ENCODE measurements around the gene PRLR. TPM values are rescaled to one million over a fixed set of nuclear protein-coding genes. Genes with fewer than 3 reads are reported as not detected.

The PRLR gene
- total RNA-seq, 1 experiment from 2014 or later, result 2.5 TPM

GRCh38 chr5:35214051-35214450 is 16.2 kb downstream of the PRLR start:
- Mint-ChIP-seq H3K27me3 (ENCODE audit: low read depth) (no peaks in the 10 kb centered on the region), H3K4me3 (no peak overlapping the region), H3K27ac (no peak overlapping the region), H3K9me3 (peaks cover 0 to 2% of the 10 kb centered on the region in 2 experiments; a peak in 2 of 5 replicates), H3K36me3 (ENCODE audit: insufficient read depth in 1 of 3, low read depth in 3 of 3) (no peaks in the 10 kb centered on the region), H3K4me1 (no peaks in the 10 kb centered on the region)
- Histone ChIP-seq H3K4me1 (ENCODE audit: insufficient read depth, low read length) (no peaks in the 10 kb centered on the region), H2AK5ac (ENCODE audit: insufficient read length, low read length) (no peak overlapping the region), H2AFZ (ENCODE audit: low read length) (no peak overlapping the region), H3K23me2 (ENCODE audit: insufficient read length, low read depth, low read length, poor library complexity, severe bottlenecking) (no peaks in the 10 kb centered on the region), H3K9me3 (ENCODE audit: control insufficient read depth, low read depth, low read length) (no peaks in the 10 kb centered on the region), H2BK120ac (ENCODE audit: low read depth, low read length, poor library complexity, severe bottlenecking) (no peak overlapping the region), H3K79me1 (ENCODE audit: insufficient read depth, low read depth, low read length, poor library complexity, severe bottlenecking) (no peaks in the 10 kb centered on the region), H2BK20ac (ENCODE audit: low read depth, low read length, poor library complexity, severe bottlenecking) (no peak overlapping the region), H3K14ac (ENCODE audit: insufficient read depth, low read length) (no peak overlapping the region), H3K18ac (ENCODE audit: insufficient read length, low read depth, low read length) (no peak overlapping the region), H2BK12ac (ENCODE audit: insufficient read length, low read depth, low read length) (no peak overlapping the region), H3K79me2 (ENCODE audit: insufficient read depth, low read length) (no peaks in the 10 kb centered on the region), H3K27ac (ENCODE audit: insufficient read length, low read depth, low read length) (no peak overlapping the region), H3K9ac (ENCODE audit: extremely low read depth, insufficient read length, low read length) (no peak overlapping the region), H3K23ac (ENCODE audit: insufficient read length, low read depth, low read length) (no peak overlapping the region), H2BK15ac (ENCODE audit: low read depth, low read length) (no peak overlapping the region), H3K4me2 (ENCODE audit: insufficient read depth, insufficient read length, low read length) (no peak overlapping the region), H2BK5ac (ENCODE audit: insufficient read length, low read length) (no peak overlapping the region), H4K20me1 (ENCODE audit: control insufficient read depth, insufficient read depth, insufficient read length) (no peaks in the 10 kb centered on the region), H4K91ac (ENCODE audit: insufficient read length, low read depth, low read length) (no peak overlapping the region), H3T11ph (ENCODE audit: low read length) (no peak overlapping the region), H4K8ac (replicated peaks; ENCODE audit: insufficient read length, low read depth, low read length) (no peak overlapping the region), H3K4ac (ENCODE audit: low read depth, low read length) (no peak overlapping the region), H3K27me3 (ENCODE audit: insufficient read depth, low read length) (no peaks in the 10 kb centered on the region), H4K5ac (ENCODE audit: insufficient read length, low read depth, low read length) (no peak overlapping the region), H3K56ac (ENCODE audit: insufficient read length, low read depth, low read length) (no peak overlapping the region)
- no CpG with 5 or more reads among the region's 2 CpGs for WGBS (ENCODE audit: extremely low coverage, insufficient read length, low lambda C conversion rate)
- TF ChIP-seq, protein P1, sequence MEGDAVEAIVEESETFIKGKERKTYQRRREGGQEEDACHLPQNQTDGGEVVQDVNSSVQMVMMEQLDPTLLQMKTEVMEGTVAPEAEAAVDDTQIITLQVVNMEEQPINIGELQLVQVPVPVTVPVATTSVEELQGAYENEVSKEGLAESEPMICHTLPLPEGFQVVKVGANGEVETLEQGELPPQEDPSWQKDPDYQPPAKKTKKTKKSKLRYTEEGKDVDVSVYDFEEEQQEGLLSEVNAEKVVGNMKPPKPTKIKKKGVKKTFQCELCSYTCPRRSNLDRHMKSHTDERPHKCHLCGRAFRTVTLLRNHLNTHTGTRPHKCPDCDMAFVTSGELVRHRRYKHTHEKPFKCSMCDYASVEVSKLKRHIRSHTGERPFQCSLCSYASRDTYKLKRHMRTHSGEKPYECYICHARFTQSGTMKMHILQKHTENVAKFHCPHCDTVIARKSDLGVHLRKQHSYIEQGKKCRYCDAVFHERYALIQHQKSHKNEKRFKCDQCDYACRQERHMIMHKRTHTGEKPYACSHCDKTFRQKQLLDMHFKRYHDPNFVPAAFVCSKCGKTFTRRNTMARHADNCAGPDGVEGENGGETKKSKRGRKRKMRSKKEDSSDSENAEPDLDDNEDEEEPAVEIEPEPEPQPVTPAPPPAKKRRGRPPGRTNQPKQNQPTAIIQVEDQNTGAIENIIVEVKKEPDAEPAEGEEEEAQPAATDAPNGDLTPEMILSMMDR (conservative IDR thresholded peaks at IDR 0.05), result no peak
- no peak for DNase-seq
